Activated naive CD8-positive, alpha-beta T cell (primary cell): ENCODE measurements around the gene LSAMP.

Source experiments
- H3K27ac Mint-ChIP-seq: one replicate; pipeline ENCODE4 v1.8.0; 2021; ENCODE audit warnings: mixed read lengths
- H3K27me3 Mint-ChIP-seq: one replicate; pipeline ENCODE4 v1.8.0; 2021; ENCODE audit warnings: mixed read lengths
- H3K36me3 Mint-ChIP-seq: one replicate; pipeline ENCODE4 v1.8.0; 2021; ENCODE audit warnings: mixed read lengths
- H3K4me1 Mint-ChIP-seq: one replicate; pipeline ENCODE4 v1.8.0; 2021; ENCODE audit warnings: low read depth, mixed read lengths
- H3K4me3 Mint-ChIP-seq: one replicate; pipeline ENCODE4 v1.8.0; 2021; ENCODE audit warnings: mild to moderate bottlenecking, mixed read lengths
- H3K9me3 Mint-ChIP-seq: one replicate; pipeline ENCODE4 v1.8.0; 2021; ENCODE audit warnings: low read depth, mixed read lengths

LSAMP gene

DNA sequence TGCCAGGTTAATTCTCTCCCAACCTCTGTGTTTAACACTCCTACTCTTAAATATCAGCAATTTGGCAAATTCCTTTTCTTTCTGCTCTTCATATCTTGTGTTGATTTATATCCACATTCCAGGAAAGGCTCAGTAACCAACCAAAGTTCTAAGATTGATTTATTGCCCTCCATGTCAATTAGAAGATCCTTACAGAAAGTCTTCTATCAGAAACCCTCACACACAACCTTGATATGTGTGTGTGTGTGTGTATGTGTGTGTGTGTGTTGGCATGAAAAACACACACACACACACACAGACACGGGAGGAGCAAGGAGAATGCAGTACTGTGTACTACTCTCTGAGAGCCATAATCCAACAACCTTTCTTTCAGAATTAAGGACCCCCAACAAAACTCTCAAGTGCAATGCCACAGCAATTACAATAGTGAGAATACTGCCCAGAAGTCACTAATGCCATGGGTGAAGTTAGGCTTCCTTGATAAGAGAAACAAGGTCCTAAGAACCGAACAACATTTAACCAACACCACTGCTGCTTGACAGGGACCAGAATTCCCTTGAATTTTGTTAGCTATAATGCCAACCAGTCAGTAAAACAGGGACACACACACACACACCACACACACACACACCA is 1.1 kb downstream of the LSAMP start:
- H3K27me3 Mint-ChIP-seq, result peaks cover 13% of the 10 kb centered on the region
- H3K27ac Mint-ChIP-seq, result no peak overlapping the region
- no peaks in the 10 kb centered on the region for H3K4me1 Mint-ChIP-seq
- no peak overlapping the region for H3K4me3 Mint-ChIP-seq
- H3K36me3 Mint-ChIP-seq, result no peaks in the 10 kb centered on the region
- H3K9me3 Mint-ChIP-seq, result no peaks in the 10 kb centered on the region

DNA sequence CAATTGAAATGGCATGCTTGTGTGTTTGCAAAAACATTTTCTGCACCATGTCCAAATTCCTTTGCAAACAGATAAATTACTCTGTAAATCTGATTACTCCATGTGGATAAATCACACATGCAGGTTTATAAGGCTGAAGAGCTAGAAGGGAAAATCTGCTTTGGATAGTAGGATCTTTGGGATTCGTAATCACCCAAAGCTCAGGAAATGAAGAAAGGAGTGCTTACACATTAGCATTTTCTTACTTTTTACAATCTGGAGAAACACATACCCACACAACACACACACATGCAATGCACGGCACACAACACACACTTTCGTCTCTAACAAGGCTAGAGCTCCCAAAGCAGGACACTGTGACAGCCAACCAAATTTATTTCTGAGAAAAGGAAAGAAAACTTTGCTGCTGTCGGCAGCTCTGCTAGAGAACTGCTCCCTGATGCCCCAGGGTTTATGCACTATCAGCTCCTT is 2.1 kb downstream of the LSAMP start:
- H3K36me3 Mint-ChIP-seq, result no peaks in the 10 kb centered on the region

DNA sequence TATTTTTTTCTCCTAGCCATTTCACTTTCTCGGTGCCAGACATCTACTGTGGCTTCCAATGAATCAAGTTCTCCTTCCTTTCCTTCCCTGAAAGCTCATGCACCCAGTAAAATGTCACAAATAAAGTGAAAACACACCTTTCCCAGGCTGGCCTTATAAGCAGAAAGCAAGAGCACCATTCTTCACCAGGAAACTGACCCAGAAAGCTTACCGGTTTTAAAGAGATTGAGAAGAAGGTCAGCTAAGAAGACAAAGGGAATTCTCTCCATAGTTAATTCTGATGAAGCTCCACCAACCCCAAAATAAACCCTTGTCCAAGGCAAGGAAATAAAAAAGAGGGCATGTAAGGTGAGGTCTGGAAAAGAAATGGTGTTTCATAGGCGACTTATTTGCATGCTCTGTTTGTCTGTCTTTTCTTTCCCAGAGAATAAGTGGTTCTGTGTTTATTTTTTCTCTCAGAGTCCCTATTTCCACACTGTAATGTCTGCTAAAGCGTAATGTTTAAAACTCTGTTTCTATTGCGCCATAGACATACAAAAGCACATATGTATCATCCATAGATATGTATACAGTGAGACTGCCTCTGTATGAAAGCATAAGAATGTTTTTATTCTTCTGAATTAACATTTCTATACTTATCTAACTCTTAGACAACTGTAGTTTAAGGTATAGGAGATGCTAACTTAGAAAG is 2.8 kb downstream of the LSAMP start:
- Mint-ChIP-seq H3K36me3 (no peaks in the 10 kb centered on the region), H3K27me3 (peaks cover 11% of the 10 kb centered on the region), H3K27ac (no peak overlapping the region), H3K4me1 (no peaks in the 10 kb centered on the region), H3K9me3 (peaks cover 4% of the 10 kb centered on the region), H3K4me3 (no peak overlapping the region)

More for the DNA sequence above, 2.1 kb downstream of the LSAMP start:
- Mint-ChIP-seq H3K4me3 (no peak overlapping the region), H3K4me1 (no peaks in the 10 kb centered on the region), H3K27ac (no peak overlapping the region), H3K27me3 (peaks cover 13% of the 10 kb centered on the region), H3K9me3 (peaks cover 4% of the 10 kb centered on the region)

DNA sequence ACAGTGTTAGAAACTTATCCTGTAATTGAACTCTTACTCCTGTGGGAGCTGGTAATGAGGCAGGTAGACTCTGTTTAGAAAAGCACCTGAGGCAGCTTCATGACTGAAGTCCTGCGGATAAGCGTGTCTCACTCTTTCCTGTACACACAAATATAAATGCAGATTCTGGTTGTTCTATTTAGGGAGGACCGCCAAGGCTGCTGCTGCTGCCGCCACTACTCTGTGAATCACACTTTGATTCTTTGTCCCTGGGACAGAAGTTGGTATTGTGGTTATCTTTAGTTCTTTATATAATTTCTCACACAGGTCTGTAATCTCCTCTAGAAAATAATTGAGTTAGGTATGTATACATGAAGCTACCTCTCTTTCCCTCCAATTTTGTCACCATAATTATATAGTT is 3.6 kb downstream of the LSAMP start:
- Mint-ChIP-seq H3K27me3 (peaks cover 11% of the 10 kb centered on the region), H3K27ac (no peak overlapping the region), H3K4me3 (no peak overlapping the region), H3K36me3 (no peaks in the 10 kb centered on the region), H3K4me1 (no peaks in the 10 kb centered on the region), H3K9me3 (peaks cover 4% of the 10 kb centered on the region)

DNA sequence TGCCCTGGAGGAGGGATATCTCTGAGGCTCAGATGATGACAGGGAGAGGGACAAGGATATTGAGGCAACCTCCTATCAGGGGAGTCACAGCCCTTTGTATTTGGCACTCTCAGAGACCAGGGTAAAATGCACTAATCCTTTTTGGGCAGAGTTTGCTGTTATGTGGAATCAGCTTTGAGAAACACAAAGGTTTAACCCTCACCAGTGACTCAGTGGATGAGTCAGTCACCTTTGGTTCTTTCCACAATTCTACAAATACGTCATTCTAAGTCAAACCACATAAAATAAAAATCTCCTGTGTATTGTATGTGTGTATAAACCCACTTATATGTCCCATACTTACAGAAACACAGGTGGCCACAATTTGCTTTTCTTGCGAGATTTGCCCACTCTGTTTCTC is 5.1 kb downstream of the LSAMP start:
- Mint-ChIP-seq H3K4me3 (no peak overlapping the region), H3K4me1 (no peaks in the 10 kb centered on the region), H3K9me3 (peaks cover 4% of the 10 kb centered on the region), H3K36me3 (no peaks in the 10 kb centered on the region), H3K27ac (no peak overlapping the region), H3K27me3 (peaks cover 5% of the 10 kb centered on the region)

DNA sequence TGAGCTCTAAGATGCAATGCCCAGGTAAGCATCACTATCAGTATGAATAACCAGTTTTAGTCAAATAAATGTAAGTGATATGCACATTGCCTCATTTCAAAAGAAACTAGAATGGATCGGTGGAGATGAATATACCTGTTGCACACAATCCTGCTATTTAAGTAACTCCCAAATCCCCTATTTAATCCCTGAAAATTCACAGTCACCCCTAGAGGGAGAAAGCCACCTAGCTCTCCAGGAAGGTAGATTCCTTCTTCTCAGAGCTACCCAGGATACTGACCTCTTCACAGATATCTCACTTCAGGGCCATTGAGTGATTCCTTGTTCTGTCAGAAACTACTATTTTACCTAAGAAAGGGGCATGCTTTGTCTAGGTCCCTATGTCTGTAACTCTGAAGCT is 11.7 kb downstream of the LSAMP start:
- H3K4me1 Mint-ChIP-seq, result no peaks in the 10 kb centered on the region
- H3K4me3 Mint-ChIP-seq, result no peak overlapping the region

DNA sequence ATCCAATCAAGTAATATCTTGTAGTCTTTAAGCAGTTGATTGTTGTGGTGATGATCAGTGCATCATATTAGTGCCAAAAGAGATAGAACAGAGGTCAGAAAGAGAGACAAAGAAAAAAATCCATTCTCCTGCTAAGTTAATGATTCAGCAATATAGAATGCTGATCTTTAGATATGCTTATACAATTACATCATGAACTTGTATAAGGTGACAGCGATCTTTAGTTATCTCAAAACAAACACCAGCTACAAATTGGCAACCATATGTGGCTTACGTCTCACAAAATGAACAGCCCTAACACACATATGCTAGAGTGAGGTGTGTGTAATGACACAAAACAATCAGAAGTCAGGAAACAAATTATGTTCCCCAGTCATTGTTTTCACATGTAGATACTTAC is 12.5 kb downstream of the LSAMP start:
- Mint-ChIP-seq H3K4me3 (no peak overlapping the region), H3K4me1 (no peaks in the 10 kb centered on the region), H3K9me3 (peaks cover 7% of the 10 kb centered on the region)

More for the DNA sequence above, 11.7 kb downstream of the LSAMP start:
- Mint-ChIP-seq H3K36me3 (no peaks in the 10 kb centered on the region), H3K27me3 (no peaks in the 10 kb centered on the region), H3K27ac (no peak overlapping the region), H3K9me3 (peaks cover 7% of the 10 kb centered on the region)

DNA sequence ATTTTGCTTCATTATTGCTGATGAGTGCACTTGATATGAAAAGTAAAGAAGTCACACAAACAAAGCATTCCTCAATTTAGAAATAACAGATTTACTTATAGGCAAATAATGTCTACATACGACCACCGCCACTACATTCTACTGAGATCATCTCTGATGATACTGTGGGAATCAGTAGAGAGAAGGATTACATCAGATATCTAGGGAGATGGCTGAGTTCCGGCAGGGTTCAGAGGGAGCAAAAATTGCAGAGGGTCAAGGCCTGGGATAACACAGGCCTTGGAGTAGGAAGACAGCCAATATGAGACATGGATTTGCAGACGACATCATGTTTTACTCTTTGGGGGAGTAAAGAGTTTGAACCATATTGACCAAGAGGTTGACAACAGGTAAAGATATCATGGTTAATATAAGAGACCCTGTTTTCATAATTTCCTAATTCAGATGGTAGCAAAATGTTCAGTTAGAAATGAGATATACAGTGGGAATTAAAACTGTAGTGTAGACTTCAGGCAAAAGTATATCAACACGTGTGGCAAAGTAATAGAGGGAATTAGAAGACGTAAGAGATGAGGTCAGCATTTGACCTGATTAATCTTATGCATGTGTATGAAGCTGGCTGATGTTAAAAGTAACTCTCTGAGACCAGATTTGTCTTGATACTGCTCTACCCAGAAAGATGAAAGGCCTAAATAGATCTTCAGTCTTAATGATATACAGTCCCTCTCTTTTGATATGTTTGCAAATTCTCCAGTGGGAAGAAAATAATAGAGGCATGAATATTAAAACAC is 15.6 kb downstream of the LSAMP start:
- Mint-ChIP-seq H3K9me3 (peaks cover 7% of the 10 kb centered on the region), H3K36me3 (no peaks in the 10 kb centered on the region), H3K4me1 (no peaks in the 10 kb centered on the region), H3K27me3 (no peaks in the 10 kb centered on the region), H3K27ac (no peak overlapping the region), H3K4me3 (no peak overlapping the region)

More for the DNA sequence above, 12.5 kb downstream of the LSAMP start:
- no peaks in the 10 kb centered on the region for H3K36me3 Mint-ChIP-seq
- no peaks in the 10 kb centered on the region for H3K27me3 Mint-ChIP-seq
- H3K27ac Mint-ChIP-seq, result no peak overlapping the region

DNA sequence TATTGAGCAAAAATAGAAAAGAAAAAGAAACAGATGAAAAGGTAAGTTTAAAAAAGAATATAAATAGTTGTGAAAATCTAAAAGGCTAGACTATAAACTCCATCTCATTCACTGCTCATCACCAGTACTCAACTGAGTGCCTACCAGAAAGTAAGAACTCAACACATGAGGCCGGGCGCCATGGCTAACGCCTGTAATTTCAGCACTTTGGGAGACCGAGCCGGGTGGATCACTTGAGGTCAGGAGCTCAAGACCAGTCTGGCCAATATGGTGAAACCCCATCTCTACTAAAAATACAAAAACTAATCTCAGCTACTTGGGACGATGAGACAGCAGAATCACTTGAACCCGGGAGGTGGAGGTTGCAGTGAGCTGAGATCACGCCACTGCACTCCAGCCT is 19.3 kb downstream of the LSAMP start:
- H3K4me3 Mint-ChIP-seq, result no peak overlapping the region
- peaks cover 7% of the 10 kb centered on the region for H3K9me3 Mint-ChIP-seq
- no peaks in the 10 kb centered on the region for H3K27me3 Mint-ChIP-seq
- H3K27ac Mint-ChIP-seq, result no peak overlapping the region
- H3K36me3 Mint-ChIP-seq, result no peaks in the 10 kb centered on the region
- no peaks in the 10 kb centered on the region for H3K4me1 Mint-ChIP-seq

DNA sequence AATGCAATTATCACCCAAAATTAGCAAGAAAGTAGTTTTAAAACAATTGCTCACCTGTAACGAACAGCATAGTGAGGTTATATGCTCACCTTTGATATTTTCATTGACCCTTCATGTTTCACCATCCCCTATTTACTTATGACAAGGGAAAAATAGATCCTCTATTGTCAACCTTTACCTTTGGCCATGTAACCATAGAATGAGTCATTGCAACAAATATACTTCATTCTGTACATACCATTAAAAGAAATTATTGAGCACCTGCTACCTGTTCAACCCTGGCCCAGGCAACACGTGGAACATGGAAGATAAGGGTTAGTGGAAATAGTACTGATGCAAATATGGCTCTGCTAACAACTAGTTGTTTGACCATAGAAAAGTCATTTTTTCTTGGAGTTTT is 20.2 kb downstream of the LSAMP start:
- Mint-ChIP-seq H3K9me3 (peaks cover 7% of the 10 kb centered on the region), H3K36me3 (no peaks in the 10 kb centered on the region), H3K27ac (no peak overlapping the region), H3K4me1 (no peaks in the 10 kb centered on the region), H3K4me3 (no peak overlapping the region), H3K27me3 (no peaks in the 10 kb centered on the region)

DNA sequence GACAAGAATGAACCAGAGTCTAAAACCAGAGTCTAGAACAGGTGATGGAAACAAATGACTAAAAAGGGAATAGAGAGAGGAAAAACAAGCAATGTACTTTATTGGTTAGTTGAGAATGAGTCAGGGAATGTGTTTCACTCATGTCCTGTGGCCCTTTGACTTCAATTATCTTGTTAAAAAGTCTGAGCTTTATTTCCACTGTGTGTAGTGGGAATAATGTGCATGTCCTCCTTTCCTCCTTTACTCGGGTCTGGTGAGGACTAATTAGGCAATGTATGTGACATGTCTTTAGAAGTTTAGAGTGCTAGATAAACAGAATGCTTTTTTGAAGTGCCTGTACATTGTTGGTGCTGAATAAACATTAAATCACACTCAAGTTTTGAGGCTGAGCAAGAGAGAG is 21.3 kb downstream of the LSAMP start:
- peaks cover under 1% of the 10 kb centered on the region for H3K9me3 Mint-ChIP-seq
- H3K36me3 Mint-ChIP-seq, result no peaks in the 10 kb centered on the region
- no peak overlapping the region for H3K27ac Mint-ChIP-seq
- no peak overlapping the region for H3K4me3 Mint-ChIP-seq
- H3K4me1 Mint-ChIP-seq, result no peaks in the 10 kb centered on the region
- H3K27me3 Mint-ChIP-seq, result no peaks in the 10 kb centered on the region

DNA sequence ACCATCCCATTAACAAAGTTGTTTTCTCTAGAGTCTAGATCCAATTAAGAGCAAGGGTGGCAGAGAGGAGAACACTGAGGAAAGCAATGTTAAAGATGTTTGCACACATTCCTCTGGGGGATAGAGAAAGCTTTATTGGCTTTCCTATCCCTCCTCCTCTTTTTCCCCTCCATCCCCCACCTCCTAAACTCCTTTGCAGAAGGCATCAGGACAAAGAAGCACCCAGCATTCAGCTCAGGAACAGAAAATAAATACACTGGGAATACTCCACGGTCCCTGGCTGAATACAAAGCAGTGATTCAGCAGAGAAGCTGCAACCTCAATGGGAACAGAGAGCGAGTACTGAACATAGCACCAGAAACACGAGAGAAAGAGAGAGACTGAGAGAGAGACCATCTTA is 21.9 kb downstream of the LSAMP start:
- H3K4me3 Mint-ChIP-seq, result no peak overlapping the region
- no peaks in the 10 kb centered on the region for H3K4me1 Mint-ChIP-seq
- peaks cover 3% of the 10 kb centered on the region for H3K9me3 Mint-ChIP-seq
- H3K36me3 Mint-ChIP-seq, result no peaks in the 10 kb centered on the region
- H3K27me3 Mint-ChIP-seq, result no peaks in the 10 kb centered on the region
- H3K27ac Mint-ChIP-seq, result no peak overlapping the region

DNA sequence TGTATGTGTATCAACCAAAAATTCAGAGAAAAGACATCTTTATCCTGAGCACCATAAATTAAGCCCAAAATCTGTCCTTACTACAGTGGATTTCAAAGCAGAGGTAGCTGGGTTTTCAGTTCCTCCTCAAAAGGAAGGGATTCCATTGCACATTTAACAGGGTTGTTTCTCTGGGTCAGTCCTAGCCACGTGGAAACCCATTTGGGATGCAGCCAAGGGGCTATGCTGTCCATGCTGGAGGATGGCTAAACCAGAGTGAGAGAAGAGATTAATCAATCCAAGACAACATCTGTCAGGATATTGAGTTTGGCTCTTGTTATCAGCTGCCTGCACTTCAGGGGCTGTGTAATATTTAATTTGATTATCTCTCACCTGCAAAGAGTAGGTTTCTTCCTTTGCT is 28.1 kb downstream of the LSAMP start:
- no peaks in the 10 kb centered on the region for H3K4me1 Mint-ChIP-seq
- no peaks in the 10 kb centered on the region for H3K36me3 Mint-ChIP-seq
- H3K27ac Mint-ChIP-seq, result no peak overlapping the region
- no peaks in the 10 kb centered on the region for H3K27me3 Mint-ChIP-seq
- H3K4me3 Mint-ChIP-seq, result no peak overlapping the region
- H3K9me3 Mint-ChIP-seq, result peaks cover 3% of the 10 kb centered on the region

DNA sequence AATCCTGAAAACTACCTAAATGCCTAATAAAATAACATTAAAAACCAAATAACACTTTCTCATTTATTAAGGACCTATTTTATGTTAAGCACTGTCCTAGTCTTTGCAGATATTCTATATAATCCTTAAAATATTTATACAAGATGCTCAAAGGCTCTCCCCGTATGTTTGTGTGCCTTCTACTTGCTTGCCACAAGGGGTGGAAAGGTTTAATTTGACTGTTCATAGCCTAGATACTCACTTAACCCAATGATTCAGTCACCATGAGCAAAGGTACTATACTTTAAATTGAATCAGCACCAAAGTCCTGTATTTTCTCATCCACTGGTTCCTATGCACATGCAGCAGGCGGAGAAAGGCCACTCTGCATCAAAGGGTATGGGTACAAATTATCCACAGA is 32.0 kb downstream of the LSAMP start:
- Mint-ChIP-seq H3K9me3 (peaks cover 5% of the 10 kb centered on the region), H3K27ac (no peak overlapping the region), H3K4me1 (no peaks in the 10 kb centered on the region), H3K27me3 (no peaks in the 10 kb centered on the region), H3K4me3 (no peak overlapping the region), H3K36me3 (no peaks in the 10 kb centered on the region)

DNA sequence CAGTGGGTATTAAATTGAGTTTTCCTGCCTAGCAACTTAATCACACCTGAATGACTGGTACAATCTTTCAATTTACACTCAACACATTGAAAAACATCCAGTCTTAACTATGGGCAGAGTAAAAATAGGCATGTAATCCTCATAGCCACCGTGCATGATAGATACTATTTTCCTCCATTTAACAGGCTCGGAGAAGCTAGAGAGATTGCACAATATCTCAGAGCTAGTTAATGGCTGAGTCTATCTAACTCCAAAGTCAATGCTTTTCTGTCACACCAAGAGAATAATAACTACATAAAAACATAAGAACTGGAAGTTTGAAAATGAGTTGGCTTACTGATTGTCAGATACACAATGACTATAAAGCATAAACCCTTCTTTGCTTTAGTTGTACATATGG is 36.8 kb downstream of the LSAMP start:
- Mint-ChIP-seq H3K36me3 (no peaks in the 10 kb centered on the region), H3K27me3 (no peaks in the 10 kb centered on the region), H3K27ac (no peak overlapping the region), H3K9me3 (peaks cover 5% of the 10 kb centered on the region), H3K4me1 (no peaks in the 10 kb centered on the region), H3K4me3 (no peak overlapping the region)
